OCI-M2 (cell line): ENCODE results near the gene CCDC187.

Experiments used
- DNase-seq: peaks from one replicate; lab custom pipeline; 2025; ENCODE audit not compliant: unreplicated experiment; lab: John Stamatoyannopoulos, UW

Gene CCDC187

GRCh38 chr9:136211441-136212344 lies 92.2 kb downstream of the CCDC187 start:
- no peak for DNase-seq

- DNase-seq = no peak
These were observed 92.9 kb downstream of the CCDC187 start for GRCh38 chr9:136211006-136211405.

GRCh38 chr9:136210276-136210675 lies 93.6 kb downstream of the CCDC187 start:
- DNase-seq = no peak

- no peak for DNase-seq
These were observed 94.1 kb downstream of the CCDC187 start for GRCh38 chr9:136209786-136210185.

GRCh38 chr9:136209232-136209631 lies 94.7 kb downstream of the CCDC187 start:
- DNase-seq = no peak

- no peak for DNase-seq
These were observed 95.2 kb downstream of the CCDC187 start for GRCh38 chr9:136208675-136209074.

GRCh38 chr9:136207616-136208015 lies 96.3 kb downstream of the CCDC187 start:
- DNase-seq = no peak

- no peak for DNase-seq
These were observed 97.2 kb downstream of the CCDC187 start for GRCh38 chr9:136206602-136207275.

- no peak for DNase-seq
These were observed 98.2 kb downstream of the CCDC187 start for GRCh38 chr9:136205707-136205992.

GRCh38 chr9:136204838-136205706 lies 98.8 kb downstream of the CCDC187 start, which contains the start of gene LHX3:
Gene LHX3, minus strand, starts transcription at chr9:136205128. Its CDS starts 116 bp downstream, at chr9:136205012.
- no peak for DNase-seq

GRCh38 chr9:136204145-136204805 lies 99.6 kb downstream of the CCDC187 start:
- no peak for DNase-seq

GRCh38 chr9:136203408-136204144 lies 100.3 kb downstream of the CCDC187 start:
- no peak for DNase-seq

GRCh38 chr9:136202454-136203407 lies 101.2 kb downstream of the CCDC187 start:
- DNase-seq = no peak

GRCh38 chr9:136201609-136202453 lies 102.1 kb downstream of the CCDC187 start:
- DNase-seq = no peak

GRCh38 chr9:136201174-136201573 lies 102.7 kb downstream of the CCDC187 start:
- no peak for DNase-seq

GRCh38 chr9:136200424-136200823 lies 103.5 kb downstream of the CCDC187 start:
- no peak for DNase-seq
